ENCODE results near the gene SRRM2.
A peak's percentile ranks its signal among the peaks of the same experiment; 100 is the strongest.

The SRRM2 gene

GRCh38 chr16:2749476-2749875 lies 3.0 kb upstream of the SRRM2 start:
- peaks cover 8 to 9% of the 10 kb centered on the region in 2 donors for H3K4me1 ChIP-seq (ENCODE audit: control insufficient read depth in 2 of 2, insufficient read depth in 2 of 2, low read length in 2 of 2)
- no peak overlapping the region for H3K27ac ChIP-seq (ENCODE audit: low read depth in 2 of 2, low read length in 2 of 2)
- H3K4me3 ChIP-seq (ENCODE audit: low read length in 2 of 2): no peak overlapping the region
- no peak overlapping the region for H3K9ac ChIP-seq (ENCODE audit: low read depth in 1 of 2, low read length in 2 of 2)
- H3K27me3 ChIP-seq (ENCODE audit: control insufficient read depth in 2 of 2, insufficient read depth in 2 of 2, low read length in 2 of 2): no peaks in the 10 kb centered on the region
- H3K9me3 ChIP-seq (ENCODE audit: control insufficient read depth in 2 of 2, low read length in 2 of 2): no peaks in the 10 kb centered on the region
- no peaks in the 10 kb centered on the region for H3K36me3 ChIP-seq (ENCODE audit: control insufficient read depth in 2 of 2, insufficient read depth in 2 of 2, low read length in 2 of 2)

GRCh38 chr16:2749936-2750335 lies 2.5 kb upstream of the SRRM2 start:
- Histone ChIP-seq H3K27ac (ENCODE audit: low read depth in 2 of 2, low read length in 2 of 2) (no peak overlapping the region), H3K36me3 (ENCODE audit: control insufficient read depth in 2 of 2, insufficient read depth in 2 of 2, low read length in 2 of 2) (no peaks in the 10 kb centered on the region), H3K4me3 (ENCODE audit: low read length in 2 of 2) (no peak overlapping the region), H3K9me3 (ENCODE audit: control insufficient read depth in 2 of 2, low read length in 2 of 2) (no peaks in the 10 kb centered on the region), H3K4me1 (ENCODE audit: control insufficient read depth in 2 of 2, insufficient read depth in 2 of 2, low read length in 2 of 2) (peaks cover 13 to 14% of the 10 kb centered on the region in 2 donors), H3K9ac (ENCODE audit: low read depth in 1 of 2, low read length in 2 of 2) (no peak overlapping the region), H3K27me3 (ENCODE audit: control insufficient read depth in 2 of 2, insufficient read depth in 2 of 2, low read length in 2 of 2) (no peaks in the 10 kb centered on the region)

GRCh38 chr16:2751577-2752034 lies 832 bp upstream of the SRRM2 start:
- Histone ChIP-seq H3K36me3 (ENCODE audit: control insufficient read depth in 2 of 2, insufficient read depth in 2 of 2, low read length in 2 of 2) (peaks cover 3% of the 10 kb centered on the region in 2 donors), H3K9ac (ENCODE audit: low read depth in 1 of 2, low read length in 2 of 2) (peak overlapping the region; percentile 92 to 98), H3K27me3 (ENCODE audit: control insufficient read depth in 2 of 2, insufficient read depth in 2 of 2, low read length in 2 of 2) (no peaks in the 10 kb centered on the region), H3K4me3 (ENCODE audit: low read length in 2 of 2) (peak overlapping the region; percentile 95 to 98), H3K27ac (ENCODE audit: low read depth in 2 of 2, low read length in 2 of 2) (peak overlapping the region; percentile 99 to 100), H3K4me1 (ENCODE audit: control insufficient read depth in 2 of 2, insufficient read depth in 2 of 2, low read length in 2 of 2) (peaks cover 19 to 25% of the 10 kb centered on the region in 2 donors), H3K9me3 (ENCODE audit: control insufficient read depth in 2 of 2, low read length in 2 of 2) (no peaks in the 10 kb centered on the region)

- Histone ChIP-seq H3K4me3 (ENCODE audit: low read length in 2 of 2) (peak overlapping the region; percentile 87 to 98), H3K36me3 (ENCODE audit: control insufficient read depth in 2 of 2, insufficient read depth in 2 of 2, low read length in 2 of 2) (peaks cover 16% of the 10 kb centered on the region in 2 donors), H3K4me1 (ENCODE audit: control insufficient read depth in 2 of 2, insufficient read depth in 2 of 2, low read length in 2 of 2) (peaks cover 19 to 25% of the 10 kb centered on the region in 2 donors), H3K27me3 (ENCODE audit: control insufficient read depth in 2 of 2, insufficient read depth in 2 of 2, low read length in 2 of 2) (no peaks in the 10 kb centered on the region), H3K9ac (ENCODE audit: low read depth in 1 of 2, low read length in 2 of 2) (peak overlapping the region; percentile 92 to 98), H3K27ac (ENCODE audit: low read depth in 2 of 2, low read length in 2 of 2) (peak overlapping the region; percentile 99 to 100), H3K9me3 (ENCODE audit: control insufficient read depth in 2 of 2, low read length in 2 of 2) (no peaks in the 10 kb centered on the region)
These were observed 653 bp downstream of the SRRM2 start for GRCh38 chr16:2752850-2753732.

GRCh38 chr16:2753733-2754020 lies 1.2 kb downstream of the SRRM2 start:
- H3K36me3 ChIP-seq (ENCODE audit: control insufficient read depth in 2 of 2, insufficient read depth in 2 of 2, low read length in 2 of 2): peaks cover 22% of the 10 kb centered on the region in 2 donors
- H3K4me3 ChIP-seq (ENCODE audit: low read length in 2 of 2): peak overlapping the region; percentile 87 to 98
- H3K27me3 ChIP-seq (ENCODE audit: control insufficient read depth in 2 of 2, insufficient read depth in 2 of 2, low read length in 2 of 2): no peaks in the 10 kb centered on the region
- H3K9ac ChIP-seq (ENCODE audit: low read depth in 1 of 2, low read length in 2 of 2): peak overlapping the region; percentile 71 to 92
- peaks cover 19 to 25% of the 10 kb centered on the region in 2 donors for H3K4me1 ChIP-seq (ENCODE audit: control insufficient read depth in 2 of 2, insufficient read depth in 2 of 2, low read length in 2 of 2)
- H3K27ac ChIP-seq (ENCODE audit: low read depth in 2 of 2, low read length in 2 of 2): peak overlapping the region; percentile 99 to 100
- H3K9me3 ChIP-seq (ENCODE audit: control insufficient read depth in 2 of 2, low read length in 2 of 2): no peaks in the 10 kb centered on the region

GRCh38 chr16:2755158-2755557 lies 2.7 kb downstream of the SRRM2 start:
- Histone ChIP-seq H3K9me3 (ENCODE audit: control insufficient read depth in 2 of 2, low read length in 2 of 2) (no peaks in the 10 kb centered on the region), H3K36me3 (ENCODE audit: control insufficient read depth in 2 of 2, insufficient read depth in 2 of 2, low read length in 2 of 2) (peaks cover 37% of the 10 kb centered on the region in 2 donors), H3K4me1 (ENCODE audit: control insufficient read depth in 2 of 2, insufficient read depth in 2 of 2, low read length in 2 of 2) (peaks cover 21 to 25% of the 10 kb centered on the region in 2 donors), H3K27ac (ENCODE audit: low read depth in 2 of 2, low read length in 2 of 2) (no peak overlapping the region), H3K27me3 (ENCODE audit: control insufficient read depth in 2 of 2, insufficient read depth in 2 of 2, low read length in 2 of 2) (no peaks in the 10 kb centered on the region), H3K4me3 (ENCODE audit: low read length in 2 of 2) (peak overlapping the region; percentile 87 to 98), H3K9ac (ENCODE audit: low read depth in 1 of 2, low read length in 2 of 2) (peak overlapping the region in 1 of 2 donors; percentile 92)

GRCh38 chr16:2756288-2757015 lies 4.0 kb downstream of the SRRM2 start:
- Histone ChIP-seq H3K4me1 (ENCODE audit: control insufficient read depth in 2 of 2, insufficient read depth in 2 of 2, low read length in 2 of 2) (peaks cover 24 to 26% of the 10 kb centered on the region in 2 donors), H3K4me3 (ENCODE audit: low read length in 2 of 2) (no peak overlapping the region), H3K9me3 (ENCODE audit: control insufficient read depth in 2 of 2, low read length in 2 of 2) (no peaks in the 10 kb centered on the region), H3K27me3 (ENCODE audit: control insufficient read depth in 2 of 2, insufficient read depth in 2 of 2, low read length in 2 of 2) (no peaks in the 10 kb centered on the region), H3K9ac (ENCODE audit: low read depth in 1 of 2, low read length in 2 of 2) (no peak overlapping the region), H3K27ac (ENCODE audit: low read depth in 2 of 2, low read length in 2 of 2) (no peak overlapping the region), H3K36me3 (ENCODE audit: control insufficient read depth in 2 of 2, insufficient read depth in 2 of 2, low read length in 2 of 2) (peaks cover 48 to 50% of the 10 kb centered on the region in 2 donors)

- Histone ChIP-seq H3K4me3 (ENCODE audit: low read length in 2 of 2) (no peak overlapping the region), H3K27ac (ENCODE audit: low read depth in 2 of 2, low read length in 2 of 2) (no peak overlapping the region), H3K4me1 (ENCODE audit: control insufficient read depth in 2 of 2, insufficient read depth in 2 of 2, low read length in 2 of 2) (peaks cover 19 to 23% of the 10 kb centered on the region in 2 donors), H3K36me3 (ENCODE audit: control insufficient read depth in 2 of 2, insufficient read depth in 2 of 2, low read length in 2 of 2) (peaks cover 57 to 58% of the 10 kb centered on the region in 2 donors), H3K27me3 (ENCODE audit: control insufficient read depth in 2 of 2, insufficient read depth in 2 of 2, low read length in 2 of 2) (no peaks in the 10 kb centered on the region), H3K9ac (ENCODE audit: low read depth in 1 of 2, low read length in 2 of 2) (no peak overlapping the region), H3K9me3 (ENCODE audit: control insufficient read depth in 2 of 2, low read length in 2 of 2) (no peaks in the 10 kb centered on the region)
These were observed 4.9 kb downstream of the SRRM2 start for GRCh38 chr16:2757344-2757743.

GRCh38 chr16:2761472-2761871 lies 9.0 kb downstream of the SRRM2 start:
- Histone ChIP-seq H3K9ac (ENCODE audit: low read depth in 1 of 2, low read length in 2 of 2) (no peak overlapping the region), H3K4me1 (ENCODE audit: control insufficient read depth in 2 of 2, insufficient read depth in 2 of 2, low read length in 2 of 2) (peaks cover 0 to 7% of the 10 kb centered on the region in 2 donors), H3K4me3 (ENCODE audit: low read length in 2 of 2) (no peak overlapping the region), H3K27ac (ENCODE audit: low read depth in 2 of 2, low read length in 2 of 2) (no peak overlapping the region), H3K9me3 (ENCODE audit: control insufficient read depth in 2 of 2, low read length in 2 of 2) (no peaks in the 10 kb centered on the region), H3K27me3 (ENCODE audit: control insufficient read depth in 2 of 2, insufficient read depth in 2 of 2, low read length in 2 of 2) (no peaks in the 10 kb centered on the region), H3K36me3 (ENCODE audit: control insufficient read depth in 2 of 2, insufficient read depth in 2 of 2, low read length in 2 of 2) (peaks cover 95 to 98% of the 10 kb centered on the region in 2 donors)

Measured in mucosa of rectum (tissue), 2 donors.